HG03045 (cell line): Measurements from ENCODE around the gene ADPRS.

ENCODE experiments used
- ATAC-seq: cut with Tn5 transposase; IDR thresholded peaks from one replicate; pipeline ENCODE4 v1.9.1; 2021; ENCODE audit warnings: mild to moderate bottlenecking, moderate library complexity; ENCODE audit not compliant: unreplicated experiment

The ADPRS gene

GRCh38 chr1:36128905-36129206 is 40.2 kb downstream of the ADPRS start:
- no peak for ATAC-seq

GRCh38 chr1:36132029-36132428 is 43.3 kb downstream of the ADPRS start:
- no peak for ATAC-seq

DNA sequence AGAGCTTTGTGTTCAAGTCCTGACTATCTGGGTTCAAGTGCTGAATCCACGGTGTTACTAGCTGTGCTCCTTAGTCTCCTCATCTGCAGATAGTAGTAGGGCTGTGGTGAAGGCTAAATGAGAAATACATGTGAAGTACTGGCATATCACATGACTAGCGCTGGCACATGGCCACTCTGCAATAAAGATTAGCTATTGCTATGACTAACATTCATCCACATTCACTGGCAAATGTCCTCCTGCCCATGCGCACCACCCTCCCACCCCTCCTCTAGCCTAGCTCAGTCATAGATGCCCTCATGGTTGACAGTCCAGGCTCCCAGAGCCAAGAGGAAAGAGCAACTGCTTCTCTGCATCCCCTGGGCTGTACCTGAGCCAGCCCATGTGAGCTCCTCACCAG is 44.8 kb downstream of the ADPRS start:
- no peak for ATAC-seq

- ATAC-seq = no peak
These were observed 45.3 kb downstream of the ADPRS start for GRCh38 chr1:36134031-36134430.

- no peak for ATAC-seq
These were observed 46.0 kb downstream of the ADPRS start for GRCh38 chr1:36134505-36135329.

DNA sequence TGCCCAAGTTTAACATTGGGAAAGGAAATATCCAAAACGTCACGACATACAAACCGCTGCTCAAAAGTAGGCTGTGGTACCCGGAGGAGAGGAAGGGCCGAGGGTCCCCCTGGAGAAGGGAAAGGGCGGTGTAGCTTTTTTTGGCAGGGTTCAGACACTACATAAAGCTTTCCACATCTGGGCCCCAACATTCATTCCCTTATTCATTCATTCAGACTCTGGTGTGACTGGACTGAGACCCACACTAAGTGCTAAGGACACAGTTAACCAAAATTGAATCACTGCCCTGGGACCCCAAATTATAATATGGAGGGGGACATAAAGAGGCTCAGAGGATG is 46.6 kb downstream of the ADPRS start:
- ATAC-seq = no peak

DNA sequence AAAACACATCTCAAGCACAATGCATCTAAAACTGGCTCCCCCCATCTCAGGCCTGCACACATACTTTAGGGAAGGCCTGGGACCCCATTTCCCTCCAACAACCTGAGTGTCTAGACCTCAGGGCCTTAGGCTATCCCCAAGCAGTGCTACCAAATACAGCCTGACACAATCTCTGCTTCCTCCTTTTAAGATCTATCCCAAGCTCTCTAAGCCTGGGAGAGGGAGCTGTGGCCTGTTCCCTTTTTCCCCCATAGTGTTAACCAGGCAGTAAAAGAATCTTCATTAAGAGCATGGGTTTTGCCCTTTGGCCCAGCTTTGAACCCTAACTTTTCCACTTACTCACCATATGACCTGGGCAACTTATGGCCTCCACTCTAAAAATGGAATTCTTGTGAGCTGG is 47.1 kb downstream of the ADPRS start:
- ATAC-seq = no peak

DNA sequence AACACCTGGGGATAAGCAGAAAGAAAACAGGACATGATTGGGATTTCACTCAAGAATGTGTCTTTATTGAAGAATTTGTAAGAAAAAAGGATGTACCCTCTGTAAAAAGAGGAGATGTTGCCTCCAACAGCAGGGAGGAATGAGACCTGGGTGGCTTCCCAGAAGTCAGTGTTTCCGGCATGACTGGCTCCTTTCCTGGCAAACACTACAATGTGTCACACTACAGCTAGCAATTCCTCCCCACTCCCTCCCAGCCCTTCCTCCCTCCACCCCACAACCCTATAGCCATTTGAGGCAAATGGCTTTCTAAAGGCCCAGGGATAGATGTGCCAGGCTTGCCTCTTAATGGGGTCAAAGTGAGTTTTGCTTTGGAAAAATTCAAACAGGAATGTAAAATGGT is 47.8 kb downstream of the ADPRS start:
- ATAC-seq = no peak

- ATAC-seq = no peak
These were observed 48.5 kb downstream of the ADPRS start for GRCh38 chr1:36137226-36137625.

- no peak for ATAC-seq
These were observed 49.1 kb downstream of the ADPRS start for GRCh38 chr1:36137776-36138175.

DNA sequence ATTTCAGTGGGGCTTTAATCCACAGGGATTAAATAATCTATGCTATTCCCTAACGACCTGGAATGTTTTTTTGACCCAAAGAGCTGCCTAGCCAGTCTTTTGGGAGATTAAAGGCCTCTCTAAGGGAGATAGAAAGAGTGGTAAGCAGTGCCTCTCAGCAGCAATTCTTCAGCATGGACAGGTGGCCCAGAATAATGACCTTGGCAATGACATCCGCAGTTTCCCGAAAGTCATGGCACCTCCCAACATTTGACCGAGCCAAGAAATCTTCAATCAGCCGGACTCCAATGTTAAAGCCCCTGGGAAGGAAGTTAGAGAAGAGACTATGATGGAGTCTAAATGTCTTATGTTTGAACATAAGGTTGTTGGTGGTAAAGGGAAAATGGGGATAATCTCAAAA is 50.8 kb downstream of the ADPRS start:
- no peak for ATAC-seq

DNA sequence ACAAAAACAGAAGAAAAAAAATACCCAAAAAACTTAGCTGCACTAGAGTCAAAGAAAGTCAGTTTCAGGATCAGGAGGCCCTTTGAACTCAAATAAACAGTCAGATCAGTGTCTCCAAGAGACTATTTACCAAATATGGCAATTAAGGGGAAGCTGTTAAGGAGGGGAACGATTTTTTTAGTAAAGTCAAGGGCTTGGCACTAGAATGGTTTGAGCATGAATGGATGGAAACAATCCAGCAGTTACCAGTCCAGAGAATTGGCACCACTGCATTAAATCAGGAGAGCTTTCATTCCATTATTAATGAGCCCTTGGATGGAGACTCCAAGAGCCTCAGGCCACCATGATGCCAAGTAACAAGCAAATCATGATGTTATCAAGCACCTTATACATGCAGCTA is 53.4 kb downstream of the ADPRS start:
- ATAC-seq = no peak

- ATAC-seq = no peak
These were observed 54.7 kb downstream of the ADPRS start for GRCh38 chr1:36143424-36143823.
